HepG2 (cell line): ENCODE data around the gene NUP153.

Source experiments
- ATF7 ChIP-seq, 2 experiments: fragments of 450-650 bp in 1 of 2; sonication (generic) in 1 of 2; formaldehyde crosslinking in 1 of 2; IDR thresholded peaks; 2 replicates each; pipeline versions ENCODE4 v1.4.0 to v1.6.1; 2016 to 2020; ENCODE audit warnings: antibody characterized with exemption in 1 of 2, mild to moderate bottlenecking in 1 of 2, missing genetic modification reagents in 1 of 2
- EP300 ChIP-seq, 3 experiments: sonication (generic) in 1 of 3; formaldehyde crosslinking in 1 of 3; IDR thresholded peaks; 2 replicates each; pipeline versions ENCODE4 v1.5.1 to v1.6.1; 2011 to 2020; ENCODE audit warnings: low read depth in 2 of 3, low read length in 2 of 3, borderline replicate concordance in 1 of 3, improper control_type of control experiment in 1 of 3, mild to moderate bottlenecking in 1 of 3, missing genetic modification reagents in 1 of 3, moderate library complexity in 1 of 3
- FOSL1 ChIP-seq: sonication (generic); formaldehyde crosslinking; IDR thresholded peaks from 2 replicates; pipeline ENCODE4 v1.9.0; 2021; ENCODE audit warnings: missing genetic modification reagents, borderline replicate concordance
- FOXK2 ChIP-seq: fragments of 450-650 bp; IDR thresholded peaks from 2 replicates; pipeline ENCODE4 v1.6.1; 2016
- JUNB ChIP-seq: sonication (generic); formaldehyde crosslinking; IDR thresholded peaks from 2 replicates; pipeline ENCODE4 v1.8.0; 2022; ENCODE audit warnings: missing genetic modification reagents, mild to moderate bottlenecking, borderline replicate concordance
- TSC22D2 ChIP-seq: sonication (generic); formaldehyde crosslinking; IDR thresholded peaks from 2 replicates; pipeline ENCODE4 v1.5.1; 2020; ENCODE audit warnings: missing genetic modification reagents, mild to moderate bottlenecking, borderline replicate concordance
- ZNF180 ChIP-seq: sonication (generic); formaldehyde crosslinking; IDR thresholded peaks from 2 replicates; pipeline ENCODE4 v1.4.0; 2020; ENCODE audit warnings: low read depth, missing genetic modification reagents, borderline replicate concordance
- ZNF737 ChIP-seq: sonication (generic); formaldehyde crosslinking; IDR thresholded peaks from 2 replicates; pipeline ENCODE4 v1.5.0; 2020; ENCODE audit warnings: missing genetic modification reagents, mild to moderate bottlenecking, borderline replicate concordance
- TF ChIP-seq, protein P1 (sequence below): IDR thresholded peaks from 2 replicates; pipeline ENCODE4 v1.6.1; 2016; ENCODE audit warnings: missing compliant biosample characterization, missing genetic modification reagents, borderline replicate concordance
- TF ChIP-seq, protein P2 (sequence below): sonication (generic); formaldehyde crosslinking; IDR thresholded peaks from 2 replicates; pipeline ENCODE4 v1.5.0; 2020; ENCODE audit warnings: mild to moderate bottlenecking, missing genetic modification reagents, moderate library complexity

DNA sequence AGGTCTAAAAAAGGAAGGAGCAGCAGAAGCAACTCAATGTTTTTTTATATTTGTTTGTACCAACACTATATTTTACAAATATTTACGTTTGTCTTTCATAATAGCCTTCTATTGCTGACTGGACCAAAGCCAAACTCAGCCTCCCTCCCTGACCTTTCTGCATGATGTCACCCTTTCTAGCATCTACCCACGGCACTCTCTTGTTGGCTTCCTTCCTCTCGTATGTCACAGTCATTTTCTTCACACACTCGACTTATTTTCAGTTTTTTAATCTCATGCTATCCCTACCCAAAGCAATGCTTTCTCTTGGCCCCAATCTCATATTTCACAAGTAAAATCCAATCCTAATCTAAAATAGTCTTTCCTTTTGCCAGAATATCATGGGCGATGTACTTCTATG is 122.9 kb downstream of the NUP153 start:
- TF ChIP-seq ATF7 (IDR thresholded peaks at IDR 0.05) (peak; percentile 62), ATF7 (CRISPR knock-in tag; IDR thresholded peaks at IDR 0.05) (no peak), EP300 (IDR thresholded peaks at IDR 0.05; ENCODE audit: low read depth in 2 of 2, low read length in 2 of 2) (no peak), EP300 (CRISPR knock-in tag; IDR thresholded peaks at IDR 0.05; ENCODE audit: borderline replicate concordance) (no peak), JUNB (CRISPR knock-in tag) (no peak), ZNF737 (CRISPR knock-in tag) (no peak), FOXK2 (no peak), ZNF180 (no peak), TSC22D2 (no peak), FOSL1 (CRISPR knock-in tag) (no peak)
- TF ChIP-seq, protein P1, sequence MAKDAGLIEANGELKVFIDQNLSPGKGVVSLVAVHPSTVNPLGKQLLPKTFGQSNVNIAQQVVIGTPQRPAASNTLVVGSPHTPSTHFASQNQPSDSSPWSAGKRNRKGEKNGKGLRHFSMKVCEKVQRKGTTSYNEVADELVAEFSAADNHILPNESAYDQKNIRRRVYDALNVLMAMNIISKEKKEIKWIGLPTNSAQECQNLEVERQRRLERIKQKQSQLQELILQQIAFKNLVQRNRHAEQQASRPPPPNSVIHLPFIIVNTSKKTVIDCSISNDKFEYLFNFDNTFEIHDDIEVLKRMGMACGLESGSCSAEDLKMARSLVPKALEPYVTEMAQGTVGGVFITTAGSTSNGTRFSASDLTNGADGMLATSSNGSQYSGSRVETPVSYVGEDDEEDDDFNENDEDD = no peak
- TF ChIP-seq, protein P2, sequence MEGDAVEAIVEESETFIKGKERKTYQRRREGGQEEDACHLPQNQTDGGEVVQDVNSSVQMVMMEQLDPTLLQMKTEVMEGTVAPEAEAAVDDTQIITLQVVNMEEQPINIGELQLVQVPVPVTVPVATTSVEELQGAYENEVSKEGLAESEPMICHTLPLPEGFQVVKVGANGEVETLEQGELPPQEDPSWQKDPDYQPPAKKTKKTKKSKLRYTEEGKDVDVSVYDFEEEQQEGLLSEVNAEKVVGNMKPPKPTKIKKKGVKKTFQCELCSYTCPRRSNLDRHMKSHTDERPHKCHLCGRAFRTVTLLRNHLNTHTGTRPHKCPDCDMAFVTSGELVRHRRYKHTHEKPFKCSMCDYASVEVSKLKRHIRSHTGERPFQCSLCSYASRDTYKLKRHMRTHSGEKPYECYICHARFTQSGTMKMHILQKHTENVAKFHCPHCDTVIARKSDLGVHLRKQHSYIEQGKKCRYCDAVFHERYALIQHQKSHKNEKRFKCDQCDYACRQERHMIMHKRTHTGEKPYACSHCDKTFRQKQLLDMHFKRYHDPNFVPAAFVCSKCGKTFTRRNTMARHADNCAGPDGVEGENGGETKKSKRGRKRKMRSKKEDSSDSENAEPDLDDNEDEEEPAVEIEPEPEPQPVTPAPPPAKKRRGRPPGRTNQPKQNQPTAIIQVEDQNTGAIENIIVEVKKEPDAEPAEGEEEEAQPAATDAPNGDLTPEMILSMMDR (CRISPR knock-in tag) = no peak
